Trophoblast cell (in vitro differentiated cells and primary cell): ENCODE measurements around the gene CRMP1.
A peak's percentile ranks its signal among the peaks of the same experiment; 100 is the strongest.

Experiments
- DNase-seq, 2 donors: peaks; one replicate each; pipeline ENCODE4 v3.0.0-alpha.2; 2016
- H2AFZ ChIP-seq: 2 replicates; pipeline ENCODE4 v1.6.1; 2013; ENCODE audit warnings: low read length, moderate library complexity, mild to moderate bottlenecking; ENCODE audit not compliant: insufficient read depth, poor library complexity
- H2AK5ac ChIP-seq: 2 replicates; pipeline ENCODE4 v1.6.1; 2013; ENCODE audit warnings: mild to moderate bottlenecking, low read length
- H2BK120ac ChIP-seq: 2 replicates; pipeline ENCODE4 v1.6.1; 2013; ENCODE audit warnings: low read length, mild to moderate bottlenecking, moderate library complexity; ENCODE audit not compliant: insufficient read depth, poor library complexity
- H2BK12ac ChIP-seq: 2 replicates; pipeline ENCODE4 v1.6.1; 2013; ENCODE audit warnings: mild to moderate bottlenecking, low read length, moderate library complexity
- H2BK5ac ChIP-seq: 2 replicates; pipeline ENCODE4 v1.6.1; 2013; ENCODE audit warnings: low read length, low read depth, moderate library complexity, mild to moderate bottlenecking; ENCODE audit not compliant: poor library complexity
- H3K14ac ChIP-seq: 2 replicates; pipeline ENCODE4 v1.6.1; 2013; ENCODE audit warnings: mild to moderate bottlenecking, low read length
- H3K18ac ChIP-seq: 2 replicates; pipeline ENCODE4 v1.6.1; 2013; ENCODE audit warnings: mild to moderate bottlenecking, low read length
- H3K23ac ChIP-seq: 2 replicates; pipeline ENCODE4 v1.6.1; 2013; ENCODE audit warnings: low read length
- H3K27ac ChIP-seq: 2 replicates; pipeline ENCODE4 v1.5.1; 2013; ENCODE audit warnings: low read depth, mild to moderate bottlenecking, inconsistent platforms, low read length, moderate library complexity
- H3K27me3 ChIP-seq: 2 replicates; pipeline ENCODE4 v1.6.1; 2013; ENCODE audit warnings: inconsistent platforms, mild to moderate bottlenecking, low read length, moderate library complexity; ENCODE audit not compliant: insufficient read depth
- H3K36me3 ChIP-seq, 2 experiments: 1 replicate in 1 of 2; 2 replicates in 1 of 2; pipeline ENCODE4 v1.6.1; 2013; ENCODE audit warnings: low read length in 2 of 2, mild to moderate bottlenecking in 2 of 2, moderate library complexity in 1 of 2; ENCODE audit not compliant: insufficient read depth in 2 of 2, control insufficient read depth in 1 of 2
- H3K4ac ChIP-seq: 2 replicates; pipeline ENCODE4 v1.6.1; 2013; ENCODE audit warnings: low read depth, mild to moderate bottlenecking, low read length, moderate library complexity
- H3K4me1 ChIP-seq, 2 experiments: 1 replicate in 1 of 2; 2 replicates in 1 of 2; pipeline ENCODE4 v1.6.1; 2013; ENCODE audit warnings: low read length in 2 of 2, mild to moderate bottlenecking in 2 of 2, moderate library complexity in 1 of 2; ENCODE audit not compliant: insufficient read depth in 2 of 2, control insufficient read depth in 1 of 2
- H3K4me2 ChIP-seq: 2 replicates; pipeline ENCODE4 v1.6.1; 2013; ENCODE audit warnings: inconsistent platforms, mild to moderate bottlenecking, low read length, moderate library complexity
- H3K4me3 ChIP-seq: 2 replicates; pipeline ENCODE4 v1.5.1; 2013; ENCODE audit warnings: mild to moderate bottlenecking, low read depth, low read length, inconsistent platforms
- H3K79me1 ChIP-seq: one replicate; pipeline ENCODE4 v1.6.1; 2013; ENCODE audit warnings: low read length
- H3K79me2 ChIP-seq: 2 replicates; pipeline ENCODE4 v1.6.1; 2013; ENCODE audit warnings: low read length, mild to moderate bottlenecking; ENCODE audit not compliant: control insufficient read depth, insufficient read depth, poor library complexity
- H3K9ac ChIP-seq: 2 replicates; pipeline ENCODE4 v1.6.1; 2013; ENCODE audit warnings: mild to moderate bottlenecking, low read length
- H3K9me3 ChIP-seq: 2 replicates; pipeline ENCODE4 v1.6.1; 2013; ENCODE audit warnings: low read depth, mild to moderate bottlenecking, control low read depth, inconsistent platforms, low read length; ENCODE audit not compliant: insufficient read depth
- H4K12ac ChIP-seq: 2 replicates; pipeline ENCODE4 v1.6.1; 2013; ENCODE audit warnings: low read depth, mild to moderate bottlenecking, low read length, moderate library complexity
- H4K8ac ChIP-seq: 2 replicates; pipeline ENCODE4 v1.6.1; 2013; ENCODE audit warnings: low read depth, mild to moderate bottlenecking, low read length, moderate library complexity
- H4K91ac ChIP-seq: one replicate; pipeline ENCODE4 v1.6.1; 2013; ENCODE audit warnings: low read depth, mild to moderate bottlenecking, low read length, moderate library complexity
- WGBS: extraction: QIAGEN DNeasy Blood & Tissue Kit; methylation state at CpG from one replicate; pipeline ENCODE4 v1.1.7; 2013; ENCODE audit warnings: missing lambda C conversion rate; ENCODE audit not compliant: insufficient read length, insufficient coverage; ENCODE audit errors: extremely low coverage; 5-methylcytosine and 5-hydroxymethylcytosine counted together

CRMP1 gene

GRCh38 chr4:5870701-5871100 is 22.2 kb downstream of the CRMP1 start:
- no CpG with 5 or more reads among the region's 13 CpGs for WGBS
- no peak overlapping the region for H2BK12ac ChIP-seq
- no peak overlapping the region for H2AFZ ChIP-seq
- no peak overlapping the region for H2BK5ac ChIP-seq
- H3K14ac ChIP-seq, result no peak overlapping the region
- no peak overlapping the region for H4K8ac ChIP-seq
- H4K91ac ChIP-seq, result no peak overlapping the region
- H2AK5ac ChIP-seq, result no peak overlapping the region
- no peak overlapping the region for H4K12ac ChIP-seq
- H3K9ac ChIP-seq, result no peak overlapping the region
- H3K27me3 ChIP-seq, result no peaks in the 10 kb centered on the region
- no peaks in the 10 kb centered on the region for H3K36me3 ChIP-seq
- DNase-seq, result no peak
- H3K4me2 ChIP-seq, result no peak overlapping the region
- H3K4me3 ChIP-seq, result no peak overlapping the region
- no peak overlapping the region for H3K18ac ChIP-seq
- H3K23ac ChIP-seq, result no peak overlapping the region
- no peaks in the 10 kb centered on the region for H3K79me1 ChIP-seq
- H3K4ac ChIP-seq, result no peak overlapping the region
- no peaks in the 10 kb centered on the region for H3K4me1 ChIP-seq
- no peak overlapping the region for H3K27ac ChIP-seq
- no peak overlapping the region for H2BK120ac ChIP-seq
- H3K9me3 ChIP-seq, result no peaks in the 10 kb centered on the region
- H3K79me2 ChIP-seq, result no peaks in the 10 kb centered on the region

- no CpG with 5 or more reads among the region's 14 CpGs for WGBS
- H4K91ac ChIP-seq, result no peak overlapping the region
- no peaks in the 10 kb centered on the region for H3K36me3 ChIP-seq
- no peaks in the 10 kb centered on the region for H3K79me1 ChIP-seq
- H3K4me3 ChIP-seq, result no peak overlapping the region
- no peak overlapping the region for H3K4me2 ChIP-seq
- no peak overlapping the region for H3K9ac ChIP-seq
- no peak overlapping the region for H3K4ac ChIP-seq
- no peaks in the 10 kb centered on the region for H3K9me3 ChIP-seq
- H3K79me2 ChIP-seq, result no peaks in the 10 kb centered on the region
- H2BK12ac ChIP-seq, result no peak overlapping the region
- H2BK120ac ChIP-seq, result no peak overlapping the region
- no peak overlapping the region for H2AFZ ChIP-seq
- no peak overlapping the region for H3K18ac ChIP-seq
- peak overlapping the region; percentile 55 for H3K23ac ChIP-seq
- no peaks in the 10 kb centered on the region for H3K27me3 ChIP-seq
- H2BK5ac ChIP-seq, result no peak overlapping the region
- H3K14ac ChIP-seq, result no peak overlapping the region
- H3K27ac ChIP-seq, result no peak overlapping the region
- DNase-seq, result no peak
- H2AK5ac ChIP-seq, result no peak overlapping the region
- H4K8ac ChIP-seq, result no peak overlapping the region
- no peaks in the 10 kb centered on the region for H3K4me1 ChIP-seq
- no peak overlapping the region for H4K12ac ChIP-seq
Observed at GRCh38 chr4:5869966-5870619, 22.8 kb downstream of the CRMP1 start.

DNA sequence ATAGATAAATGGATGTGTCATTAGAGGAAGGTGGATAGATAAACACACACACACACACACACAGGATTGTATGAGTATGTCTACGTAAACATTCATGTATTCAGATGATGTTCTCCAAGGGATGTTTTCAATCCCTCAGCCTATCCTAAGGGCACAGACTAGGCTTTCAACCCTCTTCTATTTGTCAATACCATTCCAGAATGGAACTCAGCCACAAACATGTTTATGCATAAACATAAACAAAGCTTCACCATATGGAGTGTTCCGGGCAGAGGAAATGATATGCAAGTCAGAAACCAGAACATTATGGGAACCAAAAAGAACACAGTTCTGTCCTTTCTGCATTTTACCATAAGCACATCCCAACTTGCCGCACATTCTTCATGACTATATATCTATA is 25.0 kb downstream of the CRMP1 start:
- Histone ChIP-seq H3K9me3 (no peaks in the 10 kb centered on the region), H3K27ac (no peak overlapping the region), H3K4ac (no peak overlapping the region), H3K9ac (no peak overlapping the region), H4K8ac (no peak overlapping the region), H4K91ac (no peak overlapping the region), H2BK5ac (no peak overlapping the region), H3K4me3 (no peak overlapping the region), H3K18ac (no peak overlapping the region), H3K14ac (no peak overlapping the region), H3K23ac (no peak overlapping the region), H3K27me3 (no peaks in the 10 kb centered on the region), H2BK120ac (no peak overlapping the region), H3K4me2 (no peak overlapping the region), H4K12ac (no peak overlapping the region), H3K36me3 (no peaks in the 10 kb centered on the region), H2BK12ac (no peak overlapping the region), H2AK5ac (no peak overlapping the region), H3K79me1 (no peaks in the 10 kb centered on the region), H2AFZ (no peak overlapping the region), H3K4me1 (no peaks in the 10 kb centered on the region), H3K79me2 (no peaks in the 10 kb centered on the region)
- DNase-seq, result no peak
- WGBS, result no CpG with 5 or more reads among the region's 3 CpGs

DNA sequence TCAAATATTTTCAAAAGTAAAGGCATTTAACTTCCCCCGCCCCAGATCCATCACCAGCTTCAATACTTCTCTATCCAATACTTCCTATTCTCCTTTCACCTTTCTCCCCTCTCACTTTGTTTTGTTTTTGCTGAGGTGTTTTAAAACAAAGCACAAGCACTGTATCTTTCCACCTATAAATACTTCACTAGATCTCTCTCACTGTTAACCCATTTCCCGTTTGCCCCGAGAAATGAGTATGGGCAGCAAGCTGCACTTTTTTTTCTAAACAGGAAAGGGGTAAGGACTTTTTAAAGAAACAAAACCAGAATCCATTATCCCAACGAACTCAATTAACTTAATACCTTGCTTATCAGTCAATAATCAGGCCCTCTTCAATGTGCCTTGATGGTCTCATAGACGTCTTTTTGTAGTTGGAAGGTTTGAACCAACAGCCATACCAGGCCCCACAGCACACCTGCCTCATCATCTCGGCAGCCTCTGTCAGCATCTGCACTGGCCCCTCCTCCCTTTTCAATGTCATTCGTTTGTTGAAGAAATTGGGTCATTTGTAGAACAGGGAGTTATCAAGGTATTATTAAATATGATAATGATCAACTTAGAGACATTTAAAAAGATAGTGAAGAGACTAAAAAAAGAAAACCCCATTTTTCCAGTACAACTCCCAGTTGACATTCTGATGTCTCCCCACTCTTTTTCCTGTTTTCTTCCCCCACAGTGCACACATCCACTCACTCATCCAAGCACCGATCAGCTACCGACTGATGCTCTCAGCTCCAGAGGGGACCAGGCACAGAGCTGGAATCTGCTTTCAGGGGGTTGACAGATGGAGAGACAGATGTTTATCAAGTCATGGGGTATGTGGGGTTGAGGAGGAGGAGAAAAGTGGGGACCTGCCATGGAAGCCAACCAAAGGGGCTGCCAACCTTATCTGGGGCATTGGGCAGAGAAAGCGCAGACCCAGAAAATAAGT is 25.8 kb downstream of the CRMP1 start:
- Histone ChIP-seq H3K4me1 (no peaks in the 10 kb centered on the region), H3K4ac (no peak overlapping the region), H3K9ac (no peak overlapping the region), H3K4me2 (no peak overlapping the region), H3K4me3 (no peak overlapping the region), H2BK120ac (no peak overlapping the region), H3K18ac (no peak overlapping the region), H4K12ac (no peak overlapping the region), H2AFZ (no peak overlapping the region), H3K27me3 (no peaks in the 10 kb centered on the region), H3K27ac (no peak overlapping the region), H4K8ac (no peak overlapping the region), H2BK12ac (no peak overlapping the region), H3K79me2 (no peaks in the 10 kb centered on the region), H3K23ac (no peak overlapping the region), H3K14ac (no peak overlapping the region), H3K36me3 (no peaks in the 10 kb centered on the region), H3K79me1 (no peaks in the 10 kb centered on the region), H3K9me3 (no peaks in the 10 kb centered on the region), H2BK5ac (no peak overlapping the region), H2AK5ac (no peak overlapping the region), H4K91ac (no peak overlapping the region)
- no peak for DNase-seq
- WGBS, result no CpG with 5 or more reads among the region's 10 CpGs
